GM21737 (cell line): ENCODE measurements around the gene CYP4F8.
"Not testable (repeated sequence)": the region's sequence is repeated elsewhere in the genome, so short reads cannot be mapped to it uniquely, and the experiment has no call there.

ENCODE experiments used
- ATAC-seq: cut with Tn5 transposase; IDR thresholded peaks from one replicate; pipeline ENCODE4 v1.9.1; 2021; ENCODE audit warnings: mild to moderate bottlenecking, moderate library complexity; ENCODE audit not compliant: unreplicated experiment

CYP4F8 gene

DNA sequence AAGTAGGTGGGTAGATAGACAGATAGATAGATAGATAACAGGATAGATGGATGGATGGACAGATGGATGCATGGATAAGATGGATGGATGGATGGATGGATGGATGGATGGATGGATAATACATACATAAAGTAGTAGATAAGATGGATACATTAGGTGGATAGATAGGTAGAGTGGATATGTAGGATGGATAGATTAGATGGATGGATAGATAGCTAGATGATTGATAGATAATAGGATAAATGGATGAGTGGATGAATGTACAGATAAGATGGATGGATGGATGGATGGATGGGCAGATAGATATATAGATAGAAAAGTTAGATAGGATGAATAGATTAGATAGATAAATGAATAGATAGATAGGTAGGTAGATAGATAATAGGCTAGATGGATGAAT, 27.8 kb downstream of the CYP4F8 start:
- no peak for ATAC-seq

DNA sequence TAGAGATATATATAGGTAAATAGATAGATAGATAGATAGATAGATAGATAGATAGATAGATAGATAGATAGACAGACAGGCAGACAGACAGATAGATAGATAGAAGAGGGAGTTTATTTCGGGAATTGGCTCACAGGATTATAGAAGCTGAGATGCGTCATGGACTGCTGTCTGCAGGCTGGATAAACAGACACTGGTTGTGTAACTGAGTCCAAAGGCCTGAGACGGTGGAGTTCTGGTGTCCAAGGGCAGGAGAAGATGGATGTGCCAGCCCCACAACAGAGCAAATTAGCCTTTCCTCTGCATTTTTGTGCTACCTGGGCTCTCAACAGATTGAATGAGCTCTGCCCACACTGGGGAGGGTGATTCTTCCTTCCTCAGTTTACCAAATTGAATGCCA, 28.4 kb downstream of the CYP4F8 start:
- ATAC-seq, result no peak

DNA sequence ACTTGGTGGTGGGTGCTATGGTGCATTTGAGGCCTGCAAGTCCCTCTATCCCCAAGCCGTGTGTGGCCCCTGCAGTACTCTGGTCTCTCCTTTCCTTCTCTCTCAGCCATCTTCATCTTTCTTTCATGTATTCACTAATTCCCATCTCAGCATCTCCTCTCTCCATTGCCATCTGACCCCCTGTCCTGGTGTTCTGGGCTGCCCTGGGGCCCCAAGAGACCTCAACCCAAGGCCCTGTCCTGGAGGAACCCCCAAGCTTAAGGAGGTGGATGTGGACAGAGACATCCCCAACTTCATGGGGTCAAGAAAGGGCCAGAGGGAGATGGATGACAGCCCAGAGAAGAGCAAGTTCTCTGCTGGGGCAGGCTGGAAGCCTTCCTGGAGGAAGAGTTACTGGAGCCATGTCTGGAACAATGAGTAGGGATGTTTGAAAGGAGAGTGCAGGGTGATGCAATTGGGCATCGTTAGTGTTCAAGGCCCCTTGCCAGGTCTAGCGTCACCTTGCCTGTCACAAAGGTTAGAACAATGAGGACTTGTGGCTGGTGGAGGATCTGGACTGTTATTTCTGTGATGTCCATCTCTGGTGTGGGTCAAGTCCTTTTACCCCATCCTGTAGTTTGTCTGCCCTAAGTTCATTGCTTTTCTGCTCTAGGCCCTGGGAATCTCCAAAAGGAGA, 29.2 kb downstream of the CYP4F8 start:
- ATAC-seq, result no peak

DNA sequence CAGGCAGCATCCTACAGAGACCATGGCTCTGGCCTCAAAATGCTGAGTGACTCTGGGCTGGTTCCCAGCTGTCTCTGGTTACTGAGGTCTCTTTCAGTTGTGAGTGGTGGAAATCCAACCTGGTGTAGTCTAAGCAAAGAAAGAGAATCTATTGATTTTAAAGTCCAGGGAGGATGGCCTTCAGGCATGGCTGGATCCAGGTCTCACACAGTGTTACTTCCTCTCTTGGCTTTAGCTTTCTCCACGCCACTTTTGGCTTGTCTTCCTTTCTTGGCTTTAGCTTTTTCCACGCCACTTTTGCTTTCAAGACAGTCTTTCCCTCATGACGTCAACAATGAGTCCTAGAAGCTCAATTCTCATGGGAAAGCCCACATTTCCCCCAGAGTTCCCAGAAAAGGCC, 29.8 kb downstream of the CYP4F8 start:
- no peak for ATAC-seq

DNA sequence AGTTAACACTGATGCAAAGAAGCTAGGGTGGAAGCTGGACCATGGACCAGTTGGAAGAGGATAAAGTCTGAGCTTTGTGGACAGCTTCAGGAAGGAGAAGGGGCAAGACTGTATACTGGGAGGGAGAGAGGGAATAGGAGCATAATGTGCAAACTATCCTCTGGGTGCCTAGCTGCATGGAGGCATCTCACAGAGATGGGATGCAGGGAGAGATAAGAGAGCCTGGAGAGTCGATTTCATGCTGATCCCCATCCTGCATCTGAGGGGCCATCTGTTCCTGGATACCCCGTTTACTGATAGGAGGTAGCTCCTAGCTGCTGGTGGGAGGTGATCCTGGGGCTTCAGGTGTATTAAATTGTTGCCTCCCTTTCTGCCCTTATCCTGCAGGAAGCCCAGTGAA, 34.5 kb downstream of the CYP4F8 start:
- no peak for ATAC-seq

DNA sequence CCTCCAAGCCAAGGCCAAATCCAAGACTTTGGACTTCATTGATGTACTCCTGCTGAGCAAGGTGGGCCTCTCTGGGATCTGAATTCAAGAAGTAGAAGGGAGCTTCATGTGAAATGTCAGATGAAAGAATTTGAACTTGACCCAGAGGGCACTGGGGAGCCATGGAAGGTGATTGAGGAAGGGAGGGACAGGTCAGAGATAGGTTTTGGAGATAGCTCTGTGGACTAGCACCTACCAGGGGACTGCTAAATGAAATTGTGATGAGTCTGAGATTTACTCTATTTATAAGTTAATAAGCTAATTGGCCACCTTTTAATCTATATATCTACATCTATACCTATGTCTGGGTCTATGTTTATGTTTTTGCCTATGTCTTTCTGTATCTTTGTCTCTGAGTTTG, 35.1 kb downstream of the CYP4F8 start:
- ATAC-seq, result not testable (repeated sequence)

DNA sequence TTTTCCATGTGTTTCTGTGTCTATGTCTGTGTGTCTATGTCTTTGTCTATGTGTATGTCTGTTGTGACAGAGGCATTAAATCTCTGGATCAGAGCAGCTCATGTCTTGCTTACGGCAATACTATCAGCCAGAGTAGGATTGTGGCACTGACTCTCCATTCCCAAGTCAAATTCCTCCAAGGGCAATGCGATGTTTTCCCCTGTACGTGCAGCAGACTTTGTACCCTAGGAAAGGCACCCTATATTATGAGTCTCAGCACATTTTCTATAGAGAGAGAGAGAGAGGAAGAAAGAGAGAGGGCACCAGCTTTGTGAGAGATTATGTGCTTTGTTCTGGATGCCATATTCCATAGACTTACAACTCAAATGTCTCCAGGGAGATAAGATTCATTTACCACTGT, 36.8 kb downstream of the CYP4F8 start:
- ATAC-seq, result no peak

DNA sequence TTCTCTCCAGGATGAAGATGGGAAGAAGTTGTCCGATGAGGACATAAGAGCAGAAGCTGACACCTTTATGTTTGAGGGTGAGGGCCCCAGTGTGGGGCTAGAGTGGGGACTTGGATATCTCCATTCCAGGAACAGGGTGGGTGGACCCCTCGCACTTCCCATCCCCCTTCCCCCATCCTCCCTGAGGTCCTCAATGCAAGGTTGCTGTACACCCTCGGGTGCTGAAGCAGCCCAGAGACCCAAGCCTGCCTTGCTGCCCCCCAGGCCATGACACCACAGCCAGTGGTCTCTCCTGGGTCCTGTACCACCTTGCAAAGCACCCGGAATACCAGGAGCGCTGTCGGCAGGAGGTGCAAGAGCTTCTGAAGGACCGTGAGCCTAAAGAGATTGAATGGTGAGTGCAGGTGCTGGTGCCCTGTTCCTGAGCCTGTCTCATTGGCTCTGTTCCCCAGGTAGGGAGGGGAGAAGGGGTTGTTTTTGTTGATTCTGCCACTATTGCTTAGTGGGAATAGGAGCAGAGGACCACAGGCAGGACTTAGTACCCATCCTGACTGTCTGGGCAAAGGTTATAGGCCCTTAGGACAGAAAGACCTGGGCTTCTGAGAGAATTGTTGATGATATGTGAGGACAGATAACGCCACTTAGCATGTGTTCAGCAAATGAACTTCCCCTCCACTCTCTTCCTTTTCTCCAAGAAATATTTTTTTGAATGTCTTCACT, 37.7 kb downstream of the CYP4F8 start:
- ATAC-seq, result no peak

DNA sequence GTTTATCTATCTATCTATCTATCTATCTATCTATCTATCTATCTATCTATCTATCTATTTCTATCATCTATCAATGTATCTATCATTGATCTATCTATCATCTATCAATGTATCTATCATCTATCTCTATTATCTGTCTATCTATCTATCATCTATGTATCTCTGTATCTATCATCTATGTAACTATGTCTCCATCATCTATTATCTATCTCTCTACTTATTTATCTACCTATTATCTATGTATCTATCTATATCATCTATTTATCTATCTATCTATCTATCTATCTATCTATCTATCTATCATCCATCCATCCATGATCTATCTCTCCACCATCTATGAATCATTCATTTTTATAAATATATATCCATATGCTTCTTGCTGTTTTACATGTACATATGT, 41.4 kb downstream of the CYP4F8 start:
- no peak for ATAC-seq

DNA sequence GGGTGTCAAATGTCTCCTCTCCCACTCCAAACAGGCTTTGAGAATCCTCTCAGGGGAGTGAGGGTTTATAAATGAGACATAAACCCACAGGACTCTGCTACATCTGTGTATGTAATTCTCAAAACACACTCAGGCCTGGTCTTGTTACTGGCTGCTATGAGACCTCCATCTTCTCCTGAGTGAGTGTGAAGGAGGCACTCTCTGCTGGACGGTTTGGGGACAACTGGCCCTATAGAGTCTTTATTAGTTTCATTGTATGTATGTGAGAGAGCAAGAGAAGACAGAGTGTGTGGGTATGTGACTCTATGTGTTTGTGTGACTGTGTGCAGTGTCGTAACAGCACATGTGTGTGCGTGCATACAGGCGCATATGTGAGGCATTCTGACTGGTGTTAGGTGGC, 48.2 kb downstream of the CYP4F8 start:
- ATAC-seq, result no peak

DNA sequence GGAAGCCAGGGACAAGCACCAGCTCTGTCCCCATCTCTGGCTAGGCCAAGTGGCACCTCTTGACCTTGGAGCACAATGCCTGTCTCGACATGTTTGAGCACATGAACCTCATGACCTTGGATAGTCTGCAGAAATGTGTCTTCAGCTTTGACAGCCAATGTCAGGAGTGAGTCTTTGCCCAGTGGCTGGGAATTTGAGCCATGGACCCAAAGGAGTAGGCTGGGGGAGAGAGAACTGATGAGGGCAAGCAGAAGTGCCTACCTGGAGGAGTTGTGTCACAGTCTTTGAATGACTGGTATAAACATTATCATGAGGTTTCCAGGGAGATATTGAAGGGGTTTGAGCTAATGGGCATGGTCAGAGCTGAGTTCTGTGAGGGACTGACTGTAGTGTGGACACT, 51.2 kb downstream of the CYP4F8 start:
- no peak for ATAC-seq

DNA sequence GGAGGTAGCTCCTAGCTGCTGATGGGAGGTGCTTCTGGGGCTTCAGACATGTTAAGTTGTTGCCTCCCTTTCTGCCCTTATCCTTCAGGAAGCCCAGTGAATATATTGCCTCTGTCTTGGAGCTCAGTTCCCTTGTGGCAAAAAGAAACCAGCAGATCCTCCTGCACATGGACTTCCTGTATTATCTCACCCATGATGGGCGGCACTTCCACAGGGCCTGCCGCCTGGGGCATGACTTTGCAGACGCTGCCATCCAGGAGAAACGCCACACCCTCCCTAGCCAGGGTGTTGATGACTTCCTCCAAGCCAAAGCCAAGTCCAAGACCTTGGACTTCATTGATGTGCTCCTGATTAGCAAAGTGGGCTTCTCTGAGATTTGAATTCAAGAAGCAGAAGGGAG, 51.9 kb downstream of the CYP4F8 start:
- no peak for ATAC-seq

DNA sequence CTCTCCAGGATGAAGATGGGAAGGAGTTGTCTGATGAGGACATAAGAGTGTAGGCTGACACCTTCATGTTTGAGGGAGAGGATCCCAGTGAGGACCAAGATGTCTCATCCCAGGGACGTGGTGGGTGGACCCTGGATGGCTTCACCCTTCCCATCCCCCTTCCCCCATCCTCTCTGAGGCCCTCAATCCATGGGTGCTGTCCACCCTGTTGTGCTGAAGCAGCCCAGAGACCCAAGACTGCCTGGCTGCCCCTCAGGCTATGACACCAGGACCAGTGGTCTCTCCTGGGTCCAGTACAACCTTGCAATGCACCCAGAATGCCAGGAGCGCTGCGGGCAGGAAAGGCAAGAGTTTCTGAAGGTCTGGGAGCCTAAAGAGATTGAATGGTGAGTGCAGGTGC, 54.4 kb downstream of the CYP4F8 start:
- no peak for ATAC-seq

DNA sequence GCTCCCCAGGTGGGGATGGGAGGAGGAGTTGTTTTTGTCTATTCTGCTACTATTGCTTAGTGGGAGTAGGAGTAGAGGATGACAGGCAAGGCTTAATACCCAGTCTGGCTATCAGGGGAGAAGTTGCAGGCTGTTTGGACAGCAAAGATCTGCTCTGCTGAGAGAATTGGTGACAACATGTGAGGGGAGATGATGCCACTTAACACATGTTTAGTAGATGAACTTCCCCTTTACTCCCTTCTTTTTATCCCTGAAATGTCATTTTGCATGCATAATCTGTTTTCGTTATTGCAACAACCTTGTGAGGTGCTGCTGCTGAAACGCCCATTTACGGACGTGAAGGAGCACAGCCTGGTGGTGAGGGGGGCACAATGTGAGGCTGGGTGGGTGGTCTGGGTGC, 54.9 kb downstream of the CYP4F8 start:
- ATAC-seq, result no peak

DNA sequence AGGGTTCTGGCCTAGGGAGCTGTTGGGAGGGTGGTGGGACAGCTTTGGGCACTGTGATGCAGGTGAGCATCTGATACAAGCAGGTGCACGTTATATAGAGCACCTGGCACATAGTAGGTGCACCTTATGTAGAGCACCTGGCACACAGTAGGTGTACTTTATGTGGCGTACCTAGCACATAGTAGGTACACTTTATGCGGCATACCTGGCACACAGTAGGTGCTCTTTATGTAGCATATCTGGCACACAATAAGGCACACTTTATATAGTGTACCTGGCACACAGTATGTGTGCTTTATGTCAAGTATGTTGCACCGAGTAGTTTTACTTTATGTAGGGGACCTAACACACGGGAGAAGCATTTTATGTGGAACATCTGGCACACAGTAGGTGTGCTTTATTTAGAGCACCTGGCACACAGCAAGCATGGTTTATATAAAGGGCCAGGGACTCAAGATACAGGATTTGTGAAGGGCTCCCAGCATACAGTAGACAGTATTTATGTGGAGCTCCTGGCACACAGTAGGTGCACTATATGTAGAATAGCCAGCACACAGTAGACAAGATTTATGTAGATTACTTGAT, 56.3 kb downstream of the CYP4F8 start:
- no peak for ATAC-seq

DNA sequence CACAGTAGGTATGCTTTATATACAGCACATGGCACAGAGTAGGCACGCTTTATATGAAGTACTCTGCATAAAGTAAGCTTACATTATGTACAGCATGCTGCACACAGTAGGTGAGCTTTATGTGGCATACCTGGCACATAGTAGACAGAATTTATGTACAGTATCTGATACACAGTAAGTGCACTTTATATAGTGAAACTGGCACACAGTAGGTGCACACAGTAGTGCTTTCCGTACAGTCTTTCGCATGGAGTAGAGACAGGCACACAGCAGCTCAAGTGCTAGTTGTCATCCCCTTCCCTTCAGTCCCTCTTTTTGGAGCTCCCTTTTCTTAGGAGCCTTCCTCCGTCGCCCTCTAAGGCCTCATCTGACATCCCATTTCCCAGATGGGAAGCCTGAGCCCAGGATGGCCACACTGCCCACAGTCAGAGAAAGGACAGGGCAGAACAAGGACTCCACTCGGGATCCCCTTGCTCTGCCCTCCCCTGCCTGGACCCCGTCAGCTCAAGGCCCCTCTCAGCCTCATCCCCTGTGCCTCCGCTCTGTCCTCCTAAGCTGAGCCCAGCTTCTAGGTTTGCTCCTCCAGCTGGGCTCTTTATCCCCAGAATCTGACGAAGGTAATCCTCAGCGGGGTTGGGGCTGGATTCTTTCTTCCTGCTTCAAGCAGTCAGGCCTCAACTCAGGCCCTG, 57.0 kb downstream of the CYP4F8 start:
- ATAC-seq, result no peak

DNA sequence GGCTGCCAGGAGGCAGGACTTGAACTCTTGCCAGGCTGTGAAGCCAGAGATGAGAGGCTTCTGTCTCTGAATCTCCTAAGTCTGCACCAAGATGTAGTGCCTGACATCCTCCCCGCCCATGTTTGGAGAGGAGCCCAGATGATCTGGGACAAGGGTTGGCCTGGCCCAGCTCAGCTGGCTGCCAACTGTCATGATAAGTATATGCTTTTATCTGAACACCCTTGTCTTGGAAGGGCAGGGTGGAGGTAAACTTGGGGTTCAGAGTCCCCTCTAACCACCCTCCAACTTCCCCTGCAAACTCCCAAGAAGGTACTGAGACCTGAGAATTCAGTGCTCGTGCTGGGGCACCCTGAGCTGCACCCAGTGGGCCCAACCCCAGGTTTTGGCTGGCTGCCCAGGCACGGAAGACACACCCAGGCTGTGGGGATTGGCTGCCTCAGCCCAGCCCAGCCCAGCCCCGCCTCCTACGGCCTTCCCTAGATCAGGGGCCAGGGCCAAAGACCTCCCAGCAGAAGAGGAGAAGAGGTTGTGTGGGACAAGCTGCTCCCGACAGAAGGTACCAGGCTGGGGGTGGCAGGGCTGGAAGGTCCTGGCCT, 57.7 kb downstream of the CYP4F8 start, which contains the start of gene CYP4F12:
Gene CYP4F12, plus strand, starts transcription at position 508 of the 596 bp plus-strand sequence. CDS start 443 bp downstream, outside the sequence.
- no peak for ATAC-seq

DNA sequence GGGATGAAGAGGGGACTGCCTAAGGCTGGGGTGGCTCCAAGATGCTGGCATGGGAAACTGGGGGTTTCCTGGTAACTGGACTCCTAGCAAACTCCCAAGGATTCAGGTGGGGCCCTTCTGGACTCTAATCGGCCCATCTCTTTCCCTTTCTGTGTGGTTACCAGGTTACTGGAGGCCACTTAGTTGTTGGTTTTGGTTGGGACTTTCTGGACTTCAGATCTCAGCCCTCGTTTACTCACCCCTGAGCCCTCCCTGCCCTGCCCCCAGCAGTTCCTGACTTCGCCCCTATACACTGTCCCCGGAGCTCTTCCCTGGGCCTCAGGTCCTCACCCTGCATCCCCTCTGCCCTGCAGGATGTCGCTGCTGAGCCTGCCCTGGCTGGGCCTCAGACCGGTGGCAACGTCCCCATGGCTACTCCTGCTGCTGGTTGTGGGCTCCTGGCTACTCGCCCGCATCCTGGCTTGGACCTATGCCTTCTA, 58.2 kb downstream of the CYP4F8 start:
- no peak for ATAC-seq

DNA sequence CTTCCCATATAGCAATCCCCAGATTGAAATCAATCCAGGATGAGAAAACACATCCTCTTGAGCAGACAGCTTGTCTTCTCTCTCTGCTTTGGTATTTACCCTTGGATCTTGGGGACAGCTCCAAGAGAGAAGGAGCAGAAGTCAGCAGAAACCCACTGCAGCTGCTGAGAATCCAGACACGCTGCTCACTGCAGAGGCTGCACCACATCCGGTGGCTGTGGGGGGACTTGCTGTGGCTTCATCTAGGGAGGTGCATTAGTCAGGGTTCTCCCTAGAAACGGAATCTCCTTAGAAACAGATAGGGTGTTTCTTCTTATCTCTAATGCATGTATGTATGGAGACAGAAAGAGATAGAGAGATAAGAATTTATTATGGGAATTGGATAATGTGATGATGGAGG, 60.5 kb downstream of the CYP4F8 start:
- no peak for ATAC-seq

DNA sequence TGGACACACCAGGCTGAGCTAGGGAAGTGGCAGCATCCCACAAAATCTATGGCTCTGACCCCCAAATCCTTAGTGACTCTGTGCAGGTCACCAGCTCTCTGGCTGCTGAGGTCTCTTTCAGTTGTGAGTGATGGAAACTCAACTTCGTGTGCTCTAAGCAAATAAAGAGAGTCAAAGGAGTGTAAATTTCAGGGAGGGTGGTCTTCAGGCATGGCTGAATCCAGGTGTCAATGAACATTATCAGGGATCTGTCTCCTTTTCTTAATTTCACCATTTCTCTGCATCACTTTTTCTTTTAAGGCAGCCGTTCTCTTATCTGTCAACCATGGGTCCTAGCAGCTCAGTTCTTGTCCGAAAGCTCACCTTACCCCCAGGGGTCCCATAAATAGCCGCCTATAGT, 64.1 kb downstream of the CYP4F8 start:
- no peak for ATAC-seq

DNA sequence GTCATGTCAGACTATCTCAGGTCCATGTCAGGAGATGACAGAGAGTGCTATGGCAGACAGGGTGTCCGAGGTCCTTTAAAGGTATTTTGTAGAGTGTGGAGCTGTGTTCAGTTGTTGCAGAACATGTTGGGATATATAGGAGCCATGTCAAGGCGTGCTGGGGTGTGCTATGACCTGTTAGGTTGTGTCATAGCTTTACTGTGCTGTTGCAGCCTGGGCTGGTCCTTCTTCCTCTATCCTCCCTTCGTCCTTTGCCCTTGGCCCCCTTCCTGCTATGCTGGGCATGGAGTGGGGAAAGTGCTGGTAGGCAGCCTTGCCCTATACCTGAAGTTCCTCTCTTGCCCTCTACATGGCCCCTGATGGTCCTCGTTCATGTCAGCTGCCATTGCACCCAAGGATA, 64.8 kb downstream of the CYP4F8 start:
- ATAC-seq, result not testable (repeated sequence)
